NK-92 (cell line): Measurements from ENCODE around the gene ZNF280B.

ENCODE experiments used
- DNase-seq: peaks from one replicate; lab custom pipeline; 2025; ENCODE audit not compliant: unreplicated experiment; lab: John Stamatoyannopoulos, UW

The ZNF280B gene, protein sequence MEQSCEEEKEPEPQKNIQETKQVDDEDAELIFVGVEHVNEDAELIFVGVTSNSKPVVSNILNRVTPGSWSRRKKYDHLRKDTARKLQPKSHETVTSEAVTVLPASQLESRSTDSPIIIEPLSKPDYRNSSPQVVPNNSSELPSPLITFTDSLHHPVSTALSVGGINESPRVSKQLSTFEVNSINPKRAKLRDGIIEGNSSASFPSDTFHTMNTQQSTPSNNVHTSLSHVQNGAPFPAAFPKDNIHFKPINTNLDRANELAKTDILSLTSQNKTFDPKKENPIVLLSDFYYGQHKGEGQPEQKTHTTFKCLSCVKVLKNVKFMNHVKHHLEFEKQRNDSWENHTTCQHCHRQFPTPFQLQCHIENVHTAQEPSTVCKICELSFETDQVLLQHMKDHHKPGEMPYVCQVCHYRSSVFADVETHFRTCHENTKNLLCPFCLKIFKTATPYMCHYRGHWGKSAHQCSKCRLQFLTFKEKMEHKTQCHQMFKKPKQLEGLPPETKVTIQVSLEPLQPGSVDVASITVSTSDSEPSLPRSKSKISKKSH

GRCh38 chr22:22508274-22509176, at the start of gene ZNF280B:
ZNF280B (minus strand) TSS chr22:22508742; CDS start chr22:22489398, 19,344 bp downstream.
- no peak for DNase-seq

DNA sequence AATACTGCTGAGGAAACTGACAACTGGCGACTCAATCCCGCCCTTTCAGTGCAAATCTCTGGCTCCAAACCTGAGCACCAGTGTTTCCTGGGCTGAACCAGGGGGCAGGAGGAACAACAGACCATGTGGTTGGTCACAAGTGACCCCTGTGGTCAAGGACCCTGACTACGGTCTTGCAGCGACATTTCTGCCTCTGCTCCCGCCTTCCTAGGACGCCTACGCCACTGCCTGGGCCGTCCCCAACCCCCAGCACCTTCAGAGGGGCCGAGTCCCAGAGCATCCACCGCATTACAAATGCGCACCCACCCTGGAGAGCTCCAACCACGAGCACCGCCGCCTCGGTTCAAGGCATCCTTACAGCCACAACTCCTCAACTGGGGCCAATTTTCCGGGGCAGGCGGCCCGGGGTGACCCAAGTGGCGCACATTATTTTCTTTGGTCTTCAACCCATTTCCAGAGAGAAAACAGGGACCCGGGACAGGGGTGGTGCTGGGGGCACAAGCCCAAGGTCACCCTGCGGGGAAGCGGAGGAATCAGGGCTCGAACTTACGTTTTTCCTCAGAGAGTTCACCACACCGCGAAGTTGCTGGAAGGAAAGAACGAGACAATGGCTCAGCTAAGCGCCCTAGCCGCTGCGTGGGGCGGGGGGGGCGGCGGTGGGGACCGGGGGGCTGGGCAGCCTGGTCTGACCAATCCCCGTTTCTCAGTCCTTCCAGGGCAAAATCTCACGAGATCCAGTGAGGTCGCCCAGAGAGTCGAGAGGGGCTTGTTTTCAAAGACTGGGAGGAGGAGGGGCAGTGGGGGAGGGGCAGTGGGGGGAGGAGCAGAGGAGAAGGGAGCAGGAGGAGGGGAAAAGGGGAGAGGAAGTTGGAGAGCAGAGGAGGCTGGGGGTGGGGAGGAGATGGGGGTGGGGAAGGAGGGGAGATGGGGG, 48.7 kb upstream of the ZNF280B start:
- DNase-seq, result no peak

- no peak for DNase-seq
Measured at GRCh38 chr22:22556578-22556977, 48.0 kb upstream of the ZNF280B start.

DNA sequence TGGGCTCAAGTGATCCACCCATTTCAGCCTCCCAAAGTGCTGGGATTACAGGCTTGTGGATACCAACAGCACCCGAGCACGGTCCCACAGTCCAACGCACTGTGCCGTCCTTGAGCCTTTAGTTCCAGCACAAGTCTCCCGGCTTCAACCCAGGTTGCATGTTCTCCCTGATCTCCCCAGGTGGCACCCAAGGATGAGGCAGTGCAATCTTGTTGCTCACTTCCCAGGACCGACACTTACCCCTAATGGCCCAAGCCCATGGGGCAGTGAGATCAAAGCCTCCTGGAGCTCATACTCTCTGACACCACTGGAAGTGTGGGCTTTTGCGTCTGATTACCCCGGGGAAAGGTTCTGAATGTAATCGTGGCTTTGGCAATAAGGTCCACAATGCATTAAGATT, 47.1 kb upstream of the ZNF280B start:
- no peak for DNase-seq

DNA sequence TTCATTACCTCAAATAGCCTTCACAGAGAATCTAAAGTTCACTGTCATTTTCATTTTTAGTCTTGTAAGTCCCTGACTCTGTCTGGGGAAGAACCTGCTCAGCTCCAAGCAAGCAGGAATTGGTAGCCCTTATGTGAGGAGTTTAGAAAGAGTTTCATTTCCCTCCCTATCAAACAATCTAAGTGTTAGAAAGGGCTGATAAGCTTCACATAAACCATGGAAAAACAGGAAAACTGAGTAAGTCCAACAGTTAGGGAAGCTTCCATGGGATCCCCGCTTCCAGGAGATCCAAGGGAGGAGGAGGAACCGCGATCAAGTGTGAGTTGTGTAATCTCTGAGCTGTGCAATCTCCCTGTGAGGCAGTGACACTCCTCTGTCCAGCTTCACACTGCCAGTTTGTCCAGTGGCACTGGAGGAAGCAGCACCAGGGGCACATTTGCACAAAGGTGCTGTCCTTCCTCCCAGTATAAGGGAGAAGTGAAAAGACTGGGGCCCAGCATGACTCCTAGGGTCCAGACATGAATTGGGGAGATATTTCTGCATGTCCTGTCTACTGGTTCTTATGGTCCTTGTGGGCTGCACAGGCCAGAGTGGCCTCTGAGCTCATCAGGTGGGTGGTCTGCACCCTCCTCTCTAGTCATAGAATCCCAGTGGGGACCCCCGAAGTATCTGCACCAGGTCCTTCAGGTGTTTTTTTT, 46.2 kb upstream of the ZNF280B start:
- DNase-seq, result no peak

DNA sequence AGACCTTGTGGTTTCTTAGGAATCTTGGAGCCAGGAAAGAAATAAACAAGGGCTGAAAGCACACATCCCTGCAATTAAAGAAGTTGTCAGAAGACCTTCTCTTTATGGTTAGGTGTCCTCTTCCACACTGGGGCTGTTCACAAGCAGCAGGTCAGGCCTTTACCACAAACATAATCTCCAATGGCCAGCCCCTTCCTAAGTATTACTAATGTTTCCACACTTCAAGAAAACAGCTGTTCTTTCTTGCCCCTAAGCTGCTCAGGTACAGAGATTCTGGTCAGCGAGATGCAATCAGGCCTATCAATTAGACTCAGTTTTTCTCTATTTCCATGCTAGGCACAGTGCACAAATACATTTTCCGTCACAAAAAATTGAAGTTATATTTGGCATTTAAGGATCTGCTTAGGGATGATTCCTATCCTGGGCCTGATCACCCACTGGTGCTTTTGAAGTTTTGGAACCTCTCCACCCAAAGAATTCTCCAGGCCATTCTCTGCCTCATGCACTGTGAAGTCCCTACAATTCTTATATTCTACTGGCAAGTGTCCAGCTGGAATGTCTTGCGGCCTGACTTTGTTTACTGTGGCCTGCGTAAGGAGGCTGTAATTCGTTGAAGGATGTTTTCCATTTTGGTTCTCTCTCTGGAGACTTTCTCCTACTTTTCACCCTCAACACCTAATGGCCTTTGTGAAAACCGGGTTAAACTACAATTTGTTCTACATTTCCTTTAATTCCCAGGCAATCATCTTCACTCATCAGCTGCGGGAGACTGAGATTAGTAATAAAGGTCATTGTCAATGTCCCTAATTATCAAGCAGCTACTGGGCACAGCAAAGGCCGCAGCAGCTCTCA, 45.4 kb upstream of the ZNF280B start:
- no peak for DNase-seq

- DNase-seq, result no peak
Measured at GRCh38 chr22:22553141-22553540, 44.6 kb upstream of the ZNF280B start.

- no peak for DNase-seq
Measured at GRCh38 chr22:22552630-22553029, 44.1 kb upstream of the ZNF280B start.

DNA sequence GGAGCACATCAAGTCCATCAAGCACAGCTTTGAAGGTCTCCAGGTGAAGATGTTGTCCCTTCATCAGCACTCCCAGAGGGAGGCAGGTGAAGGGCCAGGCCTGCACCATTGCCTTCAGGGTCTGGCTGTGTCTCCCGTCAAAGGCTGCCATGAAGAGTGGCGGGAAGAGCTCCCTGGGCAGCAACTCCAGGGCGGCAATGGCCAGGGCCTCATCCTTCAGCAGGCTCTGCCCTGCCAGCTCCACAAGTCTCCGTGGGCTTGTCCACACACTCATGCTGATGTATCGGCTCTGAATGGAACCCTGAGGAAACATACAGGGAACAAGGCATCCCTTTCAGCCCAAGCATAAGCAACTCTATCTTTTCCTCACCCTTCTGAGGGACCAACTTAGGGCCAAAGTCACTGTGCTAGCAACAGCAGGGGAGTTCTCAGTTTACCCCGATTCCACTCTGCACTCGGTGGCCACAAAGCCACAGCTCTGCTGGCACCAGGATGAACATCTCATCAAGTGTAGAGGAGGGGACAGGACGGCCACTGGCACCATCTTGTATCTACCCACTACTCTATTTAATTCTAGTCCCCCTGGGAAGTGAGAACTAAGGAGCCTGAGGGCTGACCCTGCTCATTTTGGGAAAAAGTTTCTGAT, 42.4 kb upstream of the ZNF280B start:
- DNase-seq, result no peak

DNA sequence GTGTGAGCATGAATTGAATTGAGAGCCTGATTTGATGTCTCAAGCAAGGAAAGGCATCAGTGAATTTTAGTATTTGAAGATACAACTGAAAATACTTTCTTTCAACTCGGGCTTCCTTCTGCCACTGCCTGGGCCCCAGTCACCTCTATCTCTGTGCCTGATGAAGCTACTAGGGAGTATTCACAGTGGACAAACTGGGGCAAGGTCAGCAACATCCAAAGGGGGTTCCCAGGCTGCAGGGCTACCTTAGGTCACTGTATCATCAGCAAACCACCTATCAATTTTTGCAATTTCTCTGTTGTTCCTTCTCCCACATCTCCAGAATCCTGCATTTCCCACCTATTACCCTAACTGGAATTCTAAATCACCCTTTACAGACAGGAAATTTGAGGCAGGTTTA, 40.4 kb upstream of the ZNF280B start:
- no peak for DNase-seq

DNA sequence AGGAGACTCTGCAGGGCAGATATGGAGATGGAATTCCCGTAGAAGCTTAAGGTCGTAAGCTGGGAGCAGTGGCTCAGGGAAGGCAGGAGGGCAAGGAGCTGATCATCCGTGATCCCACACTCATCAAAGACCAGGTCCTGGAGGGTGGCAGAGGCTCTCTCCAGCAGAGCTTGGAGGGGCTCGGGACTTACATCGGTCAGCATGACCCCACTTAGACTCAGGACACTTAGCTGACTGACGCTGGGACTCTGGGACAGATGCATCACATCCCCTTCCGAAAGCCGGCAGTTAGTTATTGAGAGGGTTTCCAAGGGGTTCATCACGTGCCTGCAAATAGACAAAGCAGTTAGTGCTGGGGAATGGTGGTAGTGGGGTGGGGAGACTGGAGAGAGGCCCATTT, 39.8 kb upstream of the ZNF280B start:
- no peak for DNase-seq

DNA sequence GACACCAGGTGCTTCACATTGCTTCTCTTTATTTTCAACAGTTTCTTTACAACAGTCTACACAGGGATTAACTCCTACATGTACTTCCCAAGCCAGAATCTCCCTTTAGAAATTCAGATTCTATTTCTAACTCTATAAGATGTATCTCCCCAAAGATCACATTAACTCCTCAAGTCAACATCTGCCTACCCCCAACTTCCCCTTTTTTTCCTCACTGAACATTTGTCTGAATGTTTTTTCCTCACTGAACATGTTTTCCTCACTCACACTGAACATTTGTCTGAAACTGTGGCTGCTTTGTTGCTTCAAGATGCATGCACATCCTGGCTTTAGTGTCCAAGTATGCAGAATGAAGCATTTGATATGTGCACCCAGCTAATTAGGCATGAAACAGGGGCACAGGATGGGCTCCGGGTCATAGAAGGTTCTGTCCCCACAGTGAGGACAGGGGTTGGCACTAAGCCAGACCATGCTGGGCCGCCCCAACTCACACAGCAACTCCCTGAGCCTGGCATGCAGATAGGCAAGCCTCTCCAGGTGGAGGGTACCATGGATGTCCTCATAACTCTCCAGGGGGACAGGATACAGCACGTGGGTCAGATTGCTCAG, 39.3 kb upstream of the ZNF280B start:
- no peak for DNase-seq

DNA sequence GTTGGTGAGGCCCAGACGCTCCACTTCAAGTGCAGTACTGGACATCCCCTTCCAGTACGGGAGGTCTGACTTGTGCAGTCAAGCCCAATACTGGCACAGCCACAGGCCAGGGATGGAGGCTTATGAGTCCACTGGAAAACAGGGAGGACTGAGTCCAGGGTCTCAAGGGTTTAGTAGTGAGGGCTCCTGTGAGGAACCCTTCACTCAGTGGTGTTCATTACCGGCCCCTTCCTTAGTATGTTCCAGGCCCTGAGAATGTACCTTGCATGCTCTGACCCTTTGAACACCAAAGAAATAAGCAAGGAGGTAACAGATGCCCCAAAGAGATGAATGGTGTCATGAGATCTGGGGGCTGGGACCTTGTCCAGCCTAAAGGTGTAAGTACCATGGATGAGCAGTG, 38.7 kb upstream of the ZNF280B start:
- no peak for DNase-seq

DNA sequence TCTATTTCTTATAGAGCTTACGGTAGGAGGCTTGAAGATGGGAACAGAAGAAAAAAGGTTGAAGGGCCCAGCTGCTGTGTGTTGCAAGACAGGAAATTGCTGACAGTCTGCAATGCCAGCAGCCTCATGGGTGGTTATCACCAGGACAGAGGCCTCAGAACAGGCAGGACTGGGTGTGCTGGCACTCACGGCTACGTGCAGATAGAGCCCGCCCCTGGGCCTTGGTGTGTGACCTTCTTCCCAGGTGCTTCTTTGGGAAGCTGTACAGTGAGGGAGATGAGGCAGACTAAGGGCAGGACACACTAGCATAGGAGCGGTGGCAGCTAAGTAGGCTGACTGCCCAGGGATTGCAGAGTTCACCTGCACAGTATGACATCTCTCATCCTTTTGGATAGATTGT, 37.9 kb upstream of the ZNF280B start:
- DNase-seq, result no peak

GRCh38 chr22:22545084-22545483, 36.5 kb upstream of the ZNF280B start:
- no peak for DNase-seq

DNA sequence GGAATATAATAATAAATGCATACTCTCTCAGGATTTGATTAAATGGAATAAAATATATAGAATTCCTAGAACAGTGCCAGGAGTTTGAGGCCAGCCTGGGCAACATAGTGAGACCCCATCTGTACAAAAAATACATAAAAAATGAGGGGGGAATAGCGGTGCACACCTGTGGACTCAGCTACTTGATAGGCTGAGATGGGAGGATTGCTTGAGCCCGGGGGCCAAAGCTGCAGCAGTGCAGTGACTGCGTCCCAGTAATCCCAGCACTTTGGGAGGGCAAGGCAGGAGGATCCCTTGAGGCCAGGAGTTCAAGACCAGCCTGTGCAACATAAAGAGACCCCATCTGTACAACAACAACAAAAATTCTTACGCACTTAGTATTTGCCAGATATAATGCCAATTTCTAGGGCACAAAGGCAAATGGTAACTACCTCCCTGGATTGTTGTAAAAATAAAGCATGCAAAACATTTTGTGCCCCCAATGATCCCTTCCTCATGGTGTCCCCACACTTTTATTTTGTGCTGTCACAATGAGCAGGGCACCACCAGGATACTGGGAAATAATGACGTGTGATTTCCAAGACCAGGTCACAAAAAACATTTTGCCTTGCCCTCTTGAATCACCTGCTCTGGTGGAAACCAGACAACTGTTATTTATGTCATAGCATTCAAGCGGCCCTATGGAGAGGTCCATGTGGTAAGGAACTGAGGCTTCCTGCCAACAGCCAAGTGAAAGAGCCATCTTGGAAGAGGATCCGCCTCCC, 29.9 kb upstream of the ZNF280B start:
- no peak for DNase-seq

GRCh38 chr22:22536916-22537315, 28.4 kb upstream of the ZNF280B start:
- no peak for DNase-seq

- DNase-seq, result no peak
Measured at GRCh38 chr22:22536515-22536914, 28.0 kb upstream of the ZNF280B start.
